ENCODE results near the gene CHST8. TPM values are rescaled to one million over a fixed set of nuclear protein-coding genes. Genes with fewer than 3 reads are reported as not detected.

The CHST8 gene
- total RNA-seq, 1 experiment from 2014 or later: 33.5 TPM

DNA sequence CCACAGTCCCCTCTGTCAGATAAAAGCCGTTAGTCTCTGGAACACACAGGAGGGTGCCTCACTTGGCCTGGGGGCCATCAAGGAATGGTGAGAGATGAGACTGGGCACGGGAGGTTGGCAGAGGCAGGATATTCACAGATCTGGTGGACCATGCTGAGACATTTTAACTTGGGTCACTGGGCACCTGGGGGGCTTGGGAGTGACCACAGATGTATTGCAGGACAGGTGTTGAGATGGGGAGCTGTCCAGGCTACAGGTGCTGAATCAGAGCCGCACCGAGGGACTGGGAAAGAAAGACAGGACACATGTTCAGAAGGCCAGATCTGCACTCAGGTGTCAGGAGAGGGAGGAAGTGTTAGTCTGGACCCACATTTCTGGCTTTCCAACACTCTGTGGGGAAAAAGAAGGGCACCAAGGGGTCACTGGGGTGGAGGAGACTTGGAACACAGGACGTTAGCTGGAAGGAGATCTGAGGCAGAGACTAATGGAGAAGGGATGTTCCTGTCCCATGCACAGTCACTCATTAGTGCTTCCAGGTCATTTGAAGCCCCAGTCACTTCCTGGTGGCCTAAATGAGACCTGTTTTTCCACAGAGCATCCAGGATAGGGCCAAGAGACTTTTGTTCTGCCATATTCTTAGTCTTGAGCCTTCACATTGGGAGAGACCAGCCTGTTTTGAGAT is 56.1 kb downstream of the CHST8 start (continued):
- TF ChIP-seq, protein P1, sequence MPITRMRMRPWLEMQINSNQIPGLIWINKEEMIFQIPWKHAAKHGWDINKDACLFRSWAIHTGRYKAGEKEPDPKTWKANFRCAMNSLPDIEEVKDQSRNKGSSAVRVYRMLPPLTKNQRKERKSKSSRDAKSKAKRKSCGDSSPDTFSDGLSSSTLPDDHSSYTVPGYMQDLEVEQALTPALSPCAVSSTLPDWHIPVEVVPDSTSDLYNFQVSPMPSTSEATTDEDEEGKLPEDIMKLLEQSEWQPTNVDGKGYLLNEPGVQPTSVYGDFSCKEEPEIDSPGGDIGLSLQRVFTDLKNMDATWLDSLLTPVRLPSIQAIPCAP (CRISPR knock-in tag; IDR thresholded peaks at IDR 0.05): no peak
- TF ChIP-seq MYBL2 (CRISPR knock-in tag; IDR thresholded peaks at IDR 0.05): no peak
- no peak; the same call in 1 of the 2 replicates for TF ChIP-seq SMAD3 (CRISPR knock-in tag; IDR thresholded peaks at IDR 0.05; ENCODE audit: borderline replicate concordance)
- no peak for TF ChIP-seq GABPB1 (CRISPR knock-in tag; IDR thresholded peaks at IDR 0.05)
- TF ChIP-seq ZNF423 (CRISPR knock-in tag; IDR thresholded peaks at IDR 0.05): no peak
- peak; percentile 27; the same call in 1 of the 2 replicates for TF ChIP-seq USF1 (CRISPR knock-in tag; IDR thresholded peaks at IDR 0.05)
- TF ChIP-seq CBFB (CRISPR knock-in tag; IDR thresholded peaks at IDR 0.05; ENCODE audit: low read depth): no peak

GRCh38 chr19:33678796-33679585 is 57.2 kb downstream of the CHST8 start:
- DNase-seq (ENCODE audit: low spot score): no peak
- no peaks in the 10 kb centered on the region for H3K9me3 Mint-ChIP-seq
- H3K27me3 Mint-ChIP-seq (ENCODE audit: low read depth): no peaks in the 10 kb centered on the region
- CTCF ChIA-PET: interaction anchor here (1.5 kb wide), 1 partner anchor 56 kb away, joined by 3 read pairs; no protein-coding TSS in a partner anchor
- peaks cover 6% of the 10 kb centered on the region; the same call in 1 of the 2 replicates for H3K4me1 Mint-ChIP-seq
- no peak for ATAC-seq
- no peaks in the 10 kb centered on the region for H3K36me3 Mint-ChIP-seq
- POLR2A ChIA-PET: no interaction called here
- no peak overlapping the region for H3K4me3 Mint-ChIP-seq
- no peak overlapping the region for H3K27ac Mint-ChIP-seq
- no peak for TF ChIP-seq FOXK1 (CRISPR knock-in tag; IDR thresholded peaks at IDR 0.05)
- no peak for TF ChIP-seq ESRRA (CRISPR knock-in tag; IDR thresholded peaks at IDR 0.05; ENCODE audit: borderline replicate concordance)
- TF ChIP-seq USF2 (CRISPR knock-in tag; IDR thresholded peaks at IDR 0.05): no peak
- TF ChIP-seq AR (CRISPR knock-in tag; IDR thresholded peaks at IDR 0.05): no peak
- TF ChIP-seq OVOL2 (CRISPR knock-in tag; IDR thresholded peaks at IDR 0.05; ENCODE audit: borderline replicate concordance): no peak
- TF ChIP-seq, protein P2, sequence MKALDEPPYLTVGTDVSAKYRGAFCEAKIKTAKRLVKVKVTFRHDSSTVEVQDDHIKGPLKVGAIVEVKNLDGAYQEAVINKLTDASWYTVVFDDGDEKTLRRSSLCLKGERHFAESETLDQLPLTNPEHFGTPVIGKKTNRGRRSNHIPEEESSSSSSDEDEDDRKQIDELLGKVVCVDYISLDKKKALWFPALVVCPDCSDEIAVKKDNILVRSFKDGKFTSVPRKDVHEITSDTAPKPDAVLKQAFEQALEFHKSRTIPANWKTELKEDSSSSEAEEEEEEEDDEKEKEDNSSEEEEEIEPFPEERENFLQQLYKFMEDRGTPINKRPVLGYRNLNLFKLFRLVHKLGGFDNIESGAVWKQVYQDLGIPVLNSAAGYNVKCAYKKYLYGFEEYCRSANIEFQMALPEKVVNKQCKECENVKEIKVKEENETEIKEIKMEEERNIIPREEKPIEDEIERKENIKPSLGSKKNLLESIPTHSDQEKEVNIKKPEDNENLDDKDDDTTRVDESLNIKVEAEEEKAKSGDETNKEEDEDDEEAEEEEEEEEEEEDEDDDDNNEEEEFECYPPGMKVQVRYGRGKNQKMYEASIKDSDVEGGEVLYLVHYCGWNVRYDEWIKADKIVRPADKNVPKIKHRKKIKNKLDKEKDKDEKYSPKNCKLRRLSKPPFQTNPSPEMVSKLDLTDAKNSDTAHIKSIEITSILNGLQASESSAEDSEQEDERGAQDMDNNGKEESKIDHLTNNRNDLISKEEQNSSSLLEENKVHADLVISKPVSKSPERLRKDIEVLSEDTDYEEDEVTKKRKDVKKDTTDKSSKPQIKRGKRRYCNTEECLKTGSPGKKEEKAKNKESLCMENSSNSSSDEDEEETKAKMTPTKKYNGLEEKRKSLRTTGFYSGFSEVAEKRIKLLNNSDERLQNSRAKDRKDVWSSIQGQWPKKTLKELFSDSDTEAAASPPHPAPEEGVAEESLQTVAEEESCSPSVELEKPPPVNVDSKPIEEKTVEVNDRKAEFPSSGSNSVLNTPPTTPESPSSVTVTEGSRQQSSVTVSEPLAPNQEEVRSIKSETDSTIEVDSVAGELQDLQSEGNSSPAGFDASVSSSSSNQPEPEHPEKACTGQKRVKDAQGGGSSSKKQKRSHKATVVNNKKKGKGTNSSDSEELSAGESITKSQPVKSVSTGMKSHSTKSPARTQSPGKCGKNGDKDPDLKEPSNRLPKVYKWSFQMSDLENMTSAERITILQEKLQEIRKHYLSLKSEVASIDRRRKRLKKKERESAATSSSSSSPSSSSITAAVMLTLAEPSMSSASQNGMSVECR (CRISPR knock-in tag; IDR thresholded peaks at IDR 0.05; ENCODE audit: borderline replicate concordance): no peak
- no peak for TF ChIP-seq IRF2 (CRISPR knock-in tag; IDR thresholded peaks at IDR 0.05; ENCODE audit: borderline replicate concordance, low read depth)
- TF ChIP-seq GTF2I (CRISPR knock-in tag; conservative IDR thresholded peaks at IDR 0.05): no peak
- TF ChIP-seq ZNF232 (CRISPR knock-in tag; IDR thresholded peaks at IDR 0.05): no peak
- TF ChIP-seq AFF4 (CRISPR knock-in tag; IDR thresholded peaks at IDR 0.05; ENCODE audit: borderline replicate concordance): no peak
- TF ChIP-seq, protein P3, sequence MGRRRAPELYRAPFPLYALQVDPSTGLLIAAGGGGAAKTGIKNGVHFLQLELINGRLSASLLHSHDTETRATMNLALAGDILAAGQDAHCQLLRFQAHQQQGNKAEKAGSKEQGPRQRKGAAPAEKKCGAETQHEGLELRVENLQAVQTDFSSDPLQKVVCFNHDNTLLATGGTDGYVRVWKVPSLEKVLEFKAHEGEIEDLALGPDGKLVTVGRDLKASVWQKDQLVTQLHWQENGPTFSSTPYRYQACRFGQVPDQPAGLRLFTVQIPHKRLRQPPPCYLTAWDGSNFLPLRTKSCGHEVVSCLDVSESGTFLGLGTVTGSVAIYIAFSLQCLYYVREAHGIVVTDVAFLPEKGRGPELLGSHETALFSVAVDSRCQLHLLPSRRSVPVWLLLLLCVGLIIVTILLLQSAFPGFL (CRISPR knock-in tag; IDR thresholded peaks at IDR 0.05; ENCODE audit: borderline replicate concordance): no peak
- TF ChIP-seq HMGA2 (CRISPR knock-in tag; IDR thresholded peaks at IDR 0.05): no peak
- TF ChIP-seq SOX15 (CRISPR knock-in tag; IDR thresholded peaks at IDR 0.05): no peak

Data from WTC11 (cell line).